Panc1 (cell line): ENCODE results near the gene SNED1. TPM values are rescaled to one million over a fixed set of nuclear protein-coding genes. Genes with fewer than 3 reads are reported as not detected.

ENCODE experiments used
- ATAC-seq: fragments of 200-7000 bp; cut with Tn5 transposase; 2 replicates; pipeline ENCODE4 v1.9.1; 2020; ENCODE audit warnings: mild to moderate bottlenecking, moderate library complexity
- BruUV-seq: library from RNA; stranded (reverse); fragments of 400-500 nt; replicated peaks from 2 replicates; lab custom pipeline; 2021; lab: Mats Ljungman, UMichigan
- CTCF ChIA-PET: fragments of 300-600 bp; sonication (Branson Sonifier 250); formaldehyde crosslinking; loops from one replicate; lab custom pipeline; 2022; ENCODE audit warnings: antibody characterized with exemption; lab: Charles Lee
- POLR2A ChIA-PET: fragments of 300-600 bp; sonication (Branson Sonifier 250); formaldehyde crosslinking; loops from one replicate; lab custom pipeline; 2022; ENCODE audit warnings: antibody characterized with exemption; lab: Charles Lee
- DNase-seq: peaks from one replicate; pipeline ENCODE4 v3.0.0-alpha.2; 2010; ENCODE audit warnings: low read depth, low spot score
- H3K27ac ChIP-seq: 2 replicates; pipeline ENCODE4 v1.5.1; 2011; ENCODE audit warnings: mild to moderate bottlenecking, low read length, inconsistent platforms
- H3K27me3 ChIP-seq: fragments of 200-500 bp; sonication (Bioruptor generic); 2 replicates; pipeline ENCODE4 v1.6.0; 2014; ENCODE audit warnings: low read length, inconsistent platforms; ENCODE audit not compliant: control insufficient read depth, insufficient read depth
- H3K36me3 ChIP-seq: fragments of 200-500 bp; sonication (Bioruptor generic); 2 replicates; pipeline ENCODE4 v1.5.1; 2014; ENCODE audit warnings: inconsistent platforms, mild to moderate bottlenecking, low read length, moderate library complexity; ENCODE audit not compliant: control insufficient read depth, insufficient read depth
- H3K4me1 ChIP-seq: 2 replicates; pipeline ENCODE4 v1.5.1; 2011; ENCODE audit warnings: inconsistent platforms, mild to moderate bottlenecking, low read length, moderate library complexity; ENCODE audit not compliant: control insufficient read depth, insufficient read depth
- H3K4me3 ChIP-seq, 2 experiments: 2 replicates each; pipeline ENCODE4 v1.5.1; 2011 to 2012; ENCODE audit warnings: low read depth in 2 of 2, low read length in 2 of 2, mild to moderate bottlenecking in 2 of 2, inconsistent platforms in 1 of 2, moderate library complexity in 1 of 2
- H3K9me3 ChIP-seq: fragments of 200-500 bp; sonication (Bioruptor generic); 2 replicates; pipeline ENCODE4 v1.5.1; 2014; ENCODE audit warnings: low read depth, mild to moderate bottlenecking, inconsistent platforms, low read length, moderate library complexity; ENCODE audit not compliant: control insufficient read depth, insufficient read depth
- POLR2AphosphoS5 ChIP-seq: IDR thresholded peaks from 2 replicates; pipeline ENCODE4 v1.6.1; 2012; ENCODE audit warnings: mild to moderate bottlenecking, low read depth, low read length, moderate library complexity
- SIN3A ChIP-seq: IDR thresholded peaks from 2 replicates; pipeline ENCODE4 v1.6.1; 2012; ENCODE audit warnings: low read depth, mild to moderate bottlenecking, low read length, moderate library complexity, borderline replicate concordance; ENCODE audit not compliant: insufficient read depth
- TCF7L2 ChIP-seq: IDR thresholded peaks from 2 replicates; pipeline ENCODE4 v1.6.1; 2011; ENCODE audit warnings: mild to moderate bottlenecking, low read depth, low read length, inconsistent platforms
- in situ Hi-C: cut with HindIII; loops from 2 replicates; pipeline ENCODE4 v1.10.0; 2016; ENCODE audit warnings: low sequenced_read_pairs, low pct_unique_long_range_greater_than_20kb
- intact Hi-C: fragments of 100-400 bp; cut with micrococcal nuclease; formaldehyde crosslinking; loops from one replicate; pipeline ENCODE4 v1.10.0; 2022; ENCODE audit not compliant: unreplicated experiment
- total RNA-seq: library from RNA; stranded (reverse); gene quantifications from one replicate; pipeline ENCODE4 v1.2.1, GENCODE V29; 2021; ENCODE audit not compliant: unreplicated experiment
- TF ChIP-seq, protein P1 (sequence below): fragments of 450-650 bp; IDR thresholded peaks from 2 replicates; pipeline ENCODE4 v1.5.1; 2017; ENCODE audit warnings: mild to moderate bottlenecking
- TF ChIP-seq, protein P2 (sequence below), 2 experiments: IDR thresholded peaks; 2 replicates each; pipeline ENCODE4 v1.6.1; 2011 to 2012; ENCODE audit warnings: low read depth in 2 of 2, control low read depth in 1 of 2, low read length in 1 of 2, mild to moderate bottlenecking in 1 of 2, moderate library complexity in 1 of 2; ENCODE audit not compliant: insufficient read depth in 1 of 2

Gene SNED1
- total RNA-seq, 1 experiment from 2014 or later, result 11.0 TPM

DNA sequence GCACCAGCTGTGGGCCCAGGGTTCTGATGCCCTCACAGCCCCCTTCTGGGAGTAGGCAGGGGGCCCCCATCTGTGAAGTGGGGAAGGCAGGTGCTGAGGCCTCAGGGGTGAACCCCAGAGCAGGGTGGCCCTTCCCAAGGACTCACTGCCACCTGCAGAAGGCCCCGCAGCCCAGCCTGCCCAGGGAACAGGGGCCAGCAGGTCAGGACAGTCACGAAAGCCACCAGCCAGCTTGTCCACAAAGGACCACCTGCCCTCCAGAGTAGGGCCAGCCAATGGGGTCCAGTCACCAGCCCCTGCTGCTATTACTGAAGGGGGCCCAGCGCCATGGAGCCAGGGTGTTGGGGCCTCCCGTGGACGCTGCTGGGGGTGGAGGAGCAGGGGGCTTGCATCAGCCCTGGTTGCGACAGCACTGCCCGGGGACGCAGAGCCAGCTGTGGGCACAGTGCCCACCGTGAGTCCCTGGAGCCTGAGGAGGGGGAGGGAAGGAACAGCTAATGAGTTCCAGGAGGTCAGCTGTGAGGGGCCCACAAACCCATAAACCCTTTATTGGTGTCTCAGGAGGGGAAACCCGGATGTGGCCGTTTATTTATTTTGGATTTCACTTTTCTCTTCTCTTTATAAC lies 11.5 kb upstream of the SNED1 start:
- intact Hi-C loops, result no loop called here
- ATAC-seq, result no peak

DNA sequence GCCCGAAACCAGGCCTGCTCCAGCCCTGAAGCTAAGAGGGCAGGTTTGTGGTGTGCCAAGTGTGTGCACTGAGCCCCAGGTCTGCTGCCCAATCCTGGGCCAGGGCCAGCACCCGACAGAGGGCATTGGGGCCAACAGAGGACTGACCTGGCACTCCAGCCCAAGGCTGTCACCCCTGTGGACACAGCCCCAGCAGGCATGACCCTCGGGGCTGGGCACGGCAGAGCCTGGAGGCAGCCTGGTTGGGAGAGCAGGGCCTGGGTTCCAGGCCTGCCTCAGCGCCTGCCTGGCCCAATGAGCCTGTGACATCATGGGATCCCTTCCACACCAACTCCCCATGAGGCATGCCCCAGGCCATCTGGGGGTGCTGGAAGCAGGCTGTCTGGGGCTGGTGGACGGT lies 10.8 kb upstream of the SNED1 start:
- in situ Hi-C loops, result no loop called here
- Histone ChIP-seq H3K9me3 (no peaks in the 10 kb centered on the region), H3K27ac (no peak overlapping the region), H3K4me3 (no peak overlapping the region), H3K27me3 (no peaks in the 10 kb centered on the region), H3K36me3 (no peaks in the 10 kb centered on the region), H3K4me1 (peaks cover 23% of the 10 kb centered on the region)
- no peak for TF ChIP-seq TCF7L2
- no peak for TF ChIP-seq POLR2AphosphoS5
- TF ChIP-seq SIN3A, result no peak
- TF ChIP-seq, protein P1, sequence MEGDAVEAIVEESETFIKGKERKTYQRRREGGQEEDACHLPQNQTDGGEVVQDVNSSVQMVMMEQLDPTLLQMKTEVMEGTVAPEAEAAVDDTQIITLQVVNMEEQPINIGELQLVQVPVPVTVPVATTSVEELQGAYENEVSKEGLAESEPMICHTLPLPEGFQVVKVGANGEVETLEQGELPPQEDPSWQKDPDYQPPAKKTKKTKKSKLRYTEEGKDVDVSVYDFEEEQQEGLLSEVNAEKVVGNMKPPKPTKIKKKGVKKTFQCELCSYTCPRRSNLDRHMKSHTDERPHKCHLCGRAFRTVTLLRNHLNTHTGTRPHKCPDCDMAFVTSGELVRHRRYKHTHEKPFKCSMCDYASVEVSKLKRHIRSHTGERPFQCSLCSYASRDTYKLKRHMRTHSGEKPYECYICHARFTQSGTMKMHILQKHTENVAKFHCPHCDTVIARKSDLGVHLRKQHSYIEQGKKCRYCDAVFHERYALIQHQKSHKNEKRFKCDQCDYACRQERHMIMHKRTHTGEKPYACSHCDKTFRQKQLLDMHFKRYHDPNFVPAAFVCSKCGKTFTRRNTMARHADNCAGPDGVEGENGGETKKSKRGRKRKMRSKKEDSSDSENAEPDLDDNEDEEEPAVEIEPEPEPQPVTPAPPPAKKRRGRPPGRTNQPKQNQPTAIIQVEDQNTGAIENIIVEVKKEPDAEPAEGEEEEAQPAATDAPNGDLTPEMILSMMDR, result no peak
- TF ChIP-seq, protein P2, sequence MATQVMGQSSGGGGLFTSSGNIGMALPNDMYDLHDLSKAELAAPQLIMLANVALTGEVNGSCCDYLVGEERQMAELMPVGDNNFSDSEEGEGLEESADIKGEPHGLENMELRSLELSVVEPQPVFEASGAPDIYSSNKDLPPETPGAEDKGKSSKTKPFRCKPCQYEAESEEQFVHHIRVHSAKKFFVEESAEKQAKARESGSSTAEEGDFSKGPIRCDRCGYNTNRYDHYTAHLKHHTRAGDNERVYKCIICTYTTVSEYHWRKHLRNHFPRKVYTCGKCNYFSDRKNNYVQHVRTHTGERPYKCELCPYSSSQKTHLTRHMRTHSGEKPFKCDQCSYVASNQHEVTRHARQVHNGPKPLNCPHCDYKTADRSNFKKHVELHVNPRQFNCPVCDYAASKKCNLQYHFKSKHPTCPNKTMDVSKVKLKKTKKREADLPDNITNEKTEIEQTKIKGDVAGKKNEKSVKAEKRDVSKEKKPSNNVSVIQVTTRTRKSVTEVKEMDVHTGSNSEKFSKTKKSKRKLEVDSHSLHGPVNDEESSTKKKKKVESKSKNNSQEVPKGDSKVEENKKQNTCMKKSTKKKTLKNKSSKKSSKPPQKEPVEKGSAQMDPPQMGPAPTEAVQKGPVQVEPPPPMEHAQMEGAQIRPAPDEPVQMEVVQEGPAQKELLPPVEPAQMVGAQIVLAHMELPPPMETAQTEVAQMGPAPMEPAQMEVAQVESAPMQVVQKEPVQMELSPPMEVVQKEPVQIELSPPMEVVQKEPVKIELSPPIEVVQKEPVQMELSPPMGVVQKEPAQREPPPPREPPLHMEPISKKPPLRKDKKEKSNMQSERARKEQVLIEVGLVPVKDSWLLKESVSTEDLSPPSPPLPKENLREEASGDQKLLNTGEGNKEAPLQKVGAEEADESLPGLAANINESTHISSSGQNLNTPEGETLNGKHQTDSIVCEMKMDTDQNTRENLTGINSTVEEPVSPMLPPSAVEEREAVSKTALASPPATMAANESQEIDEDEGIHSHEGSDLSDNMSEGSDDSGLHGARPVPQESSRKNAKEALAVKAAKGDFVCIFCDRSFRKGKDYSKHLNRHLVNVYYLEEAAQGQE (IDR thresholded peaks at IDR 0.05; ENCODE audit: insufficient read depth in 1 of 2, low read depth in 2 of 2, low read length in 1 of 2), result no peak
- DNase-seq (no peak), ATAC-seq (no peak)
- intact Hi-C loops, result no loop called here
- POLR2A ChIA-PET, result no interaction called here
- no TSS peak for BruUV-seq
- CTCF ChIA-PET, result no interaction called here

More for the DNA sequence above, 11.5 kb upstream of the SNED1 start:
- ChIA-PET CTCF (no interaction called here), POLR2A (no interaction called here)
- H3K4me1 ChIP-seq, result peaks cover 20% of the 10 kb centered on the region
- H3K27me3 ChIP-seq, result no peaks in the 10 kb centered on the region
- TF ChIP-seq POLR2AphosphoS5, result no peak
- TF ChIP-seq TCF7L2, result no peak
- TF ChIP-seq, protein P1, result no peak
- TF ChIP-seq, protein P2 (IDR thresholded peaks at IDR 0.05; ENCODE audit: insufficient read depth in 1 of 2, low read depth in 2 of 2, low read length in 1 of 2), result no peak
- TF ChIP-seq SIN3A, result no peak
- peak overlapping the region; percentile 12; the same call in 1 of the 2 replicates for H3K27ac ChIP-seq
- H3K9me3 ChIP-seq, result no peaks in the 10 kb centered on the region
- DNase-seq, result no peak
- no peak overlapping the region for H3K4me3 ChIP-seq
- H3K36me3 ChIP-seq, result no peaks in the 10 kb centered on the region
- in situ Hi-C loops, result no loop called here
- BruUV-seq, result no TSS peak
